H1 (cell line): ENCODE data around the gene ICOSLG. TPM values are rescaled to one million over a fixed set of nuclear protein-coding genes. Genes with fewer than 3 reads are reported as not detected.

Experiments used
- CBX5 ChIP-seq: fragments of 300-800, 300-1000 bp; sonication (generic); IDR thresholded peaks from 2 replicates; pipeline ENCODE4 v1.7.1; 2016; ENCODE audit warnings: antibody characterized with exemption, low read length, low read depth
- CHD2 ChIP-seq: IDR thresholded peaks from 2 replicates; pipeline ENCODE4 v1.6.1; 2012; ENCODE audit warnings: low read length, improper control_type of control experiment
- GABPA ChIP-seq: IDR thresholded peaks from 2 replicates; pipeline ENCODE4 v1.6.1; 2011; ENCODE audit warnings: mild to moderate bottlenecking, low read length, moderate library complexity, borderline replicate concordance; ENCODE audit not compliant: insufficient read depth
- NANOG ChIP-seq: IDR thresholded peaks from 2 replicates; pipeline ENCODE4 v1.6.1; 2011; ENCODE audit warnings: low read length, low read depth, mild to moderate bottlenecking, inconsistent platforms; ENCODE audit not compliant: insufficient read depth, poor library complexity, severe bottlenecking
- POU5F1 ChIP-seq: IDR thresholded peaks from 2 replicates; pipeline ENCODE4 v1.6.1; 2011; ENCODE audit warnings: low read depth, mild to moderate bottlenecking, low read length, moderate library complexity
- SIRT6 ChIP-seq: IDR thresholded peaks from one replicate; pipeline ENCODE4 v1.7.1; 2012; ENCODE audit warnings: low read length, inconsistent platforms
- polyA plus RNA-seq, 7 experiments: library from polyadenylated mRNA; depleted of rRNA in 3 of 7; stranded (reverse) in 5 of 7; unstranded in 2 of 7; fragments of >200 nt in 5 of 7; fragments of 200-250 nt in 2 of 7; gene quantifications; 1 replicate in 5 of 7; 2 replicates in 1 of 7; 4 replicates in 1 of 7; pipeline versions ENCODE4 v1.2.1 to v1.2.3, GENCODE V29; 2011 to 2013; ENCODE audit warnings: missing spikeins in 2 of 7, mixed read lengths in 2 of 7
- total RNA-seq: library from RNA; stranded (reverse); fragmentation: NEBNext Ultra II Directional; extraction: Animal tissue kit (Norgen Biotek cat#: 25700); gene quantifications from 2 replicates; pipeline ENCODE4 v1.2.1, GENCODE V29; 2021

Gene ICOSLG
- total and polyA plus RNA-seq, 2 of the 8 experiments (the other 6 are each of a cell fraction or from before 2014, with no cell fraction given) = 2.3 to 5.5 TPM

DNA sequence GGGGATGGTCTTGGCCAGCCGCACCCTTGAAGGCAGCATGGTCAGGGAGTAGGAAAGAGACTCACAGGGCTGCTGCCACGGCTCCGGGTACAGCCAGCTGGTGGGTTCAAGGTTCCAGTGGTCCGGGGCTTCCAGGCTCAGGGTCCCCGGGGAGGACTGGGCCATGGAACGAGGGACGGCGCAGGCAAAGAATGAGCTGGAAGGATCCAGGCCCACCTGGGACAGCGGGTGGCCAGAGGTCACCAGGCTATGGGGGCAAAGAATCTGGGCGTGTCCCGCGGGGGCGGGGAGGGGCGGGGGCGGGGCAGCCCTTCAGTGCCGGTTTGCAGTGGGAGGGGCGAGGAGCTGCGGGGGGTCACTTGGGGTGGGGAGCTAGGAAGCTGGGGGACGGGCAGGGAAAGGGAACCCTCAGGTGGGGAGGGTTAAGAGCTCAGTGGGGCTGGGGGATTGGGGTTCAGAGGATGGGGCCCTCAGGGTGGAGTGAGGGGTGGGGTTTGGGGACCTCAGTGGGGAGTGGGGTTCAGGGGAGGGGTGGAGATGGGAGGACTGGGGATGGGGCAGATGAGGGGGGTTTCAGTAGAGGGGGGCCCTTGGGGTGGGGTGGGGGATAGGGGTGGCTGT lies 21.0 kb upstream of the ICOSLG start, which contains the start of gene DNMT3L (continued):
- TF ChIP-seq CHD2 (no peak), CBX5 (no peak), POU5F1 (no peak), SIRT6 (no peak), NANOG (no peak), GABPA (no peak)
